HepG2 (cell line): ENCODE measurements around the gene CSKMT. TPM values are rescaled to one million over a fixed set of nuclear protein-coding genes. Genes with fewer than 3 reads are reported as not detected.

Experiments
- ASH2L ChIP-seq: fragments of 300-600, 200-600 bp; sonication (generic); IDR thresholded peaks from 2 replicates; pipeline ENCODE4 v1.7.0; 2017; ENCODE audit warnings: low read depth, mild to moderate bottlenecking, moderate library complexity, mixed read lengths, low read length; ENCODE audit not compliant: insufficient read length
- ATF1 ChIP-seq: IDR thresholded peaks from 2 replicates; pipeline ENCODE4 v1.6.1; 2016; ENCODE audit warnings: mild to moderate bottlenecking, control low read depth
- ATM ChIP-seq: fragments of 450-650 bp; IDR thresholded peaks from 2 replicates; pipeline ENCODE4 v1.7.1; 2017; ENCODE audit warnings: mild to moderate bottlenecking, borderline replicate concordance
- ERF ChIP-seq: IDR thresholded peaks from 2 replicates; pipeline ENCODE4 v1.6.1; 2018; ENCODE audit warnings: missing biosample characterization, missing genetic modification reagents
- FOXA3 ChIP-seq: IDR thresholded peaks from 2 replicates; pipeline ENCODE4 v1.6.1; 2016; ENCODE audit warnings: missing genetic modification reagents, missing compliant biosample characterization
- FOXJ3 ChIP-seq: sonication (generic); formaldehyde crosslinking; IDR thresholded peaks from 2 replicates; pipeline ENCODE4 v1.4.0; 2020; ENCODE audit warnings: missing genetic modification reagents, mild to moderate bottlenecking, borderline replicate concordance
- HBP1 ChIP-seq: IDR thresholded peaks from 2 replicates; pipeline ENCODE4 v1.6.1; 2016; ENCODE audit warnings: low read depth, control low read depth
- MYC ChIP-seq: sonication (generic); formaldehyde crosslinking; IDR thresholded peaks from 2 replicates; pipeline ENCODE4 v1.9.0; 2021; ENCODE audit warnings: missing genetic modification reagents, borderline replicate concordance
- YY1 ChIP-seq: IDR thresholded peaks from 2 replicates; pipeline ENCODE4 v1.6.1; 2011; ENCODE audit warnings: low read length, low read depth, moderate library complexity, mild to moderate bottlenecking; ENCODE audit not compliant: insufficient read depth, insufficient replicate concordance
- ZFP62 ChIP-seq: sonication (generic); formaldehyde crosslinking; IDR thresholded peaks from 2 replicates; pipeline ENCODE4 v1.4.0; 2020; ENCODE audit warnings: missing genetic modification reagents
- ZNF292 ChIP-seq: sonication (generic); formaldehyde crosslinking; IDR thresholded peaks from 2 replicates; pipeline ENCODE4 v1.8.1; 2022; ENCODE audit warnings: mild to moderate bottlenecking, low read depth, missing genetic modification reagents, borderline replicate concordance
- ZNF3 ChIP-seq: IDR thresholded peaks from 2 replicates; pipeline ENCODE4 v1.7.0; 2017; ENCODE audit warnings: inconsistent platforms
- ZNF720 ChIP-seq: sonication (generic); formaldehyde crosslinking; IDR thresholded peaks from 2 replicates; pipeline ENCODE4 v1.4.0; 2020; ENCODE audit warnings: missing genetic modification reagents
- ZNF781 ChIP-seq: sonication (generic); formaldehyde crosslinking; IDR thresholded peaks from 2 replicates; pipeline ENCODE4 v1.5.1; 2020; ENCODE audit warnings: borderline replicate concordance, mild to moderate bottlenecking, missing genetic modification reagents; ENCODE audit errors: not compliant biosample characterization
- ZUFSP ChIP-seq: sonication (generic); formaldehyde crosslinking; IDR thresholded peaks from 2 replicates; pipeline ENCODE4 v1.9.0; 2021; ENCODE audit warnings: missing genetic modification reagents, mild to moderate bottlenecking, borderline replicate concordance
- polyA plus RNA-seq, 8 experiments: library from polyadenylated mRNA; depleted of rRNA in 3 of 8; stranded (reverse) in 7 of 8; unstranded in 1 of 8; fragments of >200 nt; fragmentation: Illumina TruSeq in 4 of 8; extraction: Trizol in 4 of 8; gene quantifications; 2 replicates each; pipeline versions ENCODE4 v1.2.1 to v1.2.3, GENCODE V29; 2011 to 2016; ENCODE audit warnings: low read depth in 4 of 8, missing spikeins in 1 of 8, mixed read lengths in 1 of 8; ENCODE audit not compliant: insufficient read depth in 1 of 8
- total RNA-seq, 5 experiments: library from RNA; depleted of rRNA; stranded (reverse); fragments of >200 nt; fragmentation: Illumina TruSeq; extraction: Trizol; gene quantifications; 2 replicates each; pipeline ENCODE4 v1.2.3, GENCODE V29; 2016; ENCODE audit warnings: low read depth in 1 of 5
- TF ChIP-seq, protein P1 (sequence below): fragments of 450-650 bp; IDR thresholded peaks from 2 replicates; pipeline ENCODE4 v1.6.1; 2017; ENCODE audit warnings: mild to moderate bottlenecking
- TF ChIP-seq, protein P2 (sequence below): sonication (generic); formaldehyde crosslinking; IDR thresholded peaks from 2 replicates; pipeline ENCODE4 v1.5.1; 2020; ENCODE audit warnings: missing genetic modification reagents, mild to moderate bottlenecking, borderline replicate concordance
- TF ChIP-seq, protein P3 (sequence below): IDR thresholded peaks from 2 replicates; pipeline ENCODE4 v1.6.1; 2016; ENCODE audit warnings: missing genetic modification reagents, missing compliant biosample characterization
- TF ChIP-seq, protein P4 (sequence below): sonication (generic); formaldehyde crosslinking; conservative IDR thresholded peaks from 2 replicates; pipeline ENCODE4 v1.8.0; 2022; ENCODE audit warnings: low read depth, missing genetic modification reagents

CSKMT gene
- total and polyA plus RNA-seq, 2 of the 13 experiments (the other 11 are each of a cell fraction or from before 2014, with no cell fraction given) = 7.6 to 31.8 TPM

GRCh38 chr11:62665599-62666258, 617 bp downstream of the CSKMT start (continued):
- TF ChIP-seq ZFP62 (CRISPR knock-in tag) (no peak), ATM (no peak), ERF (CRISPR knock-in tag) (no peak), ATF1 (CRISPR knock-in tag) (no peak), ZNF720 (no peak), MYC (CRISPR knock-in tag) (no peak), ZNF781 (CRISPR knock-in tag) (no peak), FOXJ3 (CRISPR knock-in tag) (no peak), ASH2L (no peak), ZUFSP (CRISPR knock-in tag) (no peak), HBP1 (CRISPR knock-in tag) (no peak), YY1 (no peak), ZNF292 (no peak), ZNF3 (CRISPR knock-in tag) (no peak), FOXA3 (CRISPR knock-in tag) (no peak)
- TF ChIP-seq, protein P1, sequence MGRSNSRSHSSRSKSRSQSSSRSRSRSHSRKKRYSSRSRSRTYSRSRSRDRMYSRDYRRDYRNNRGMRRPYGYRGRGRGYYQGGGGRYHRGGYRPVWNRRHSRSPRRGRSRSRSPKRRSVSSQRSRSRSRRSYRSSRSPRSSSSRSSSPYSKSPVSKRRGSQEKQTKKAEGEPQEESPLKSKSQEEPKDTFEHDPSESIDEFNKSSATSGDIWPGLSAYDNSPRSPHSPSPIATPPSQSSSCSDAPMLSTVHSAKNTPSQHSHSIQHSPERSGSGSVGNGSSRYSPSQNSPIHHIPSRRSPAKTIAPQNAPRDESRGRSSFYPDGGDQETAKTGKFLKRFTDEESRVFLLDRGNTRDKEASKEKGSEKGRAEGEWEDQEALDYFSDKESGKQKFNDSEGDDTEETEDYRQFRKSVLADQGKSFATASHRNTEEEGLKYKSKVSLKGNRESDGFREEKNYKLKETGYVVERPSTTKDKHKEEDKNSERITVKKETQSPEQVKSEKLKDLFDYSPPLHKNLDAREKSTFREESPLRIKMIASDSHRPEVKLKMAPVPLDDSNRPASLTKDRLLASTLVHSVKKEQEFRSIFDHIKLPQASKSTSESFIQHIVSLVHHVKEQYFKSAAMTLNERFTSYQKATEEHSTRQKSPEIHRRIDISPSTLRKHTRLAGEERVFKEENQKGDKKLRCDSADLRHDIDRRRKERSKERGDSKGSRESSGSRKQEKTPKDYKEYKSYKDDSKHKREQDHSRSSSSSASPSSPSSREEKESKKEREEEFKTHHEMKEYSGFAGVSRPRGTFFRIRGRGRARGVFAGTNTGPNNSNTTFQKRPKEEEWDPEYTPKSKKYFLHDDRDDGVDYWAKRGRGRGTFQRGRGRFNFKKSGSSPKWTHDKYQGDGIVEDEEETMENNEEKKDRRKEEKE = no peak
- TF ChIP-seq, protein P2, sequence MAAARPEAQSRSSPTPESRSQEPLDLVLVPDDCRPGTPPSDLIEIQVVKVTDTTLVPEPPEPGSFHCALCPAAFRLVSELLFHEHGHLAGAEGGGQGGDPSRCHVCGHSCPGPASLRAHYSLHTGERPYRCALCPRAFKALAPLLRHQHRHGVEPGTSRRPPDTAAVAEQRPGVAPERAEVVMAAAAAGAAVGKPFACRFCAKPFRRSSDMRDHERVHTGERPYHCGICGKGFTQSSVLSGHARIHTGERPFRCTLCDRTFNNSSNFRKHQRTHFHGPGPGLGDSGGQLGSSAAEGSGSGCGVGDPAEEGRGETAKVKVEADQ = no peak
- TF ChIP-seq, protein P3, sequence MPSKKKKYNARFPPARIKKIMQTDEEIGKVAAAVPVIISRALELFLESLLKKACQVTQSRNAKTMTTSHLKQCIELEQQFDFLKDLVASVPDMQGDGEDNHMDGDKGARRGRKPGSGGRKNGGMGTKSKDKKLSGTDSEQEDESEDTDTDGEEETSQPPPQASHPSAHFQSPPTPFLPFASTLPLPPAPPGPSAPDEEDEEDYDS (CRISPR knock-in tag) = no peak
- TF ChIP-seq, protein P4, sequence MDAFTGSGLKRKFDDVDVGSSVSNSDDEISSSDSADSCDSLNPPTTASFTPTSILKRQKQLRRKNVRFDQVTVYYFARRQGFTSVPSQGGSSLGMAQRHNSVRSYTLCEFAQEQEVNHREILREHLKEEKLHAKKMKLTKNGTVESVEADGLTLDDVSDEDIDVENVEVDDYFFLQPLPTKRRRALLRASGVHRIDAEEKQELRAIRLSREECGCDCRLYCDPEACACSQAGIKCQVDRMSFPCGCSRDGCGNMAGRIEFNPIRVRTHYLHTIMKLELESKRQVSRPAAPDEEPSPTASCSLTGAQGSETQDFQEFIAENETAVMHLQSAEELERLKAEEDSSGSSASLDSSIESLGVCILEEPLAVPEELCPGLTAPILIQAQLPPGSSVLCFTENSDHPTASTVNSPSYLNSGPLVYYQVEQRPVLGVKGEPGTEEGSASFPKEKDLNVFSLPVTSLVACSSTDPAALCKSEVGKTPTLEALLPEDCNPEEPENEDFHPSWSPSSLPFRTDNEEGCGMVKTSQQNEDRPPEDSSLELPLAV (CRISPR knock-in tag) = no peak
